ENCODE data around the gene NANOS1.

Gene NANOS1

GRCh38 chr10:119020627-119020946, 8.9 kb upstream of the NANOS1 start:
- H3K79me2 ChIP-seq (ENCODE audit: insufficient read depth, low read depth): no peaks in the 10 kb centered on the region
- H4K20me1 ChIP-seq (ENCODE audit: insufficient read depth): no peaks in the 10 kb centered on the region
- no peak overlapping the region for H2AFZ ChIP-seq (ENCODE audit: low read depth)
- H3K36me3 ChIP-seq (ENCODE audit: insufficient read depth): no peaks in the 10 kb centered on the region
- no peak for TF ChIP-seq CTCF (conservative IDR thresholded peaks at IDR 0.05; ENCODE audit: low read depth, low read length)
- H3K27me3 ChIP-seq (ENCODE audit: insufficient read depth, low read depth): no peaks in the 10 kb centered on the region
- H3K27ac ChIP-seq: no peak overlapping the region
- no peak overlapping the region for H3K9ac ChIP-seq
- H3K4me3 ChIP-seq (IDR thresholded peaks at IDR 0.05; ENCODE audit: insufficient read depth, low read depth, low read length): no peak overlapping the region
- H3K4me1 ChIP-seq (ENCODE audit: low read depth, poor library complexity, severe bottlenecking): no peaks in the 10 kb centered on the region
- H3K4me2 ChIP-seq: no peak overlapping the region

- no peak overlapping the region for H3K9ac ChIP-seq
- H3K36me3 ChIP-seq (ENCODE audit: insufficient read depth): no peaks in the 10 kb centered on the region
- H3K27me3 ChIP-seq (ENCODE audit: insufficient read depth, low read depth): no peaks in the 10 kb centered on the region
- H3K4me1 ChIP-seq (ENCODE audit: low read depth, poor library complexity, severe bottlenecking): no peaks in the 10 kb centered on the region
- H2AFZ ChIP-seq (ENCODE audit: low read depth): no peak overlapping the region
- H3K4me2 ChIP-seq: no peak overlapping the region
- H3K4me3 ChIP-seq (IDR thresholded peaks at IDR 0.05; ENCODE audit: insufficient read depth, low read depth, low read length): no peak overlapping the region
- H4K20me1 ChIP-seq (ENCODE audit: insufficient read depth): no peaks in the 10 kb centered on the region
- H3K27ac ChIP-seq: no peak overlapping the region
- TF ChIP-seq CTCF (conservative IDR thresholded peaks at IDR 0.05; ENCODE audit: low read depth, low read length): no peak
- no peaks in the 10 kb centered on the region for H3K79me2 ChIP-seq (ENCODE audit: insufficient read depth, low read depth)
Observed at GRCh38 chr10:119022846-119023552, 6.5 kb upstream of the NANOS1 start.

- Histone ChIP-seq H3K79me2 (ENCODE audit: insufficient read depth, low read depth) (no peaks in the 10 kb centered on the region), H3K4me2 (no peak overlapping the region), H3K4me1 (ENCODE audit: low read depth, poor library complexity, severe bottlenecking) (no peaks in the 10 kb centered on the region), H3K4me3 (IDR thresholded peaks at IDR 0.05; ENCODE audit: insufficient read depth, low read depth, low read length) (no peak overlapping the region), H4K20me1 (ENCODE audit: insufficient read depth) (no peaks in the 10 kb centered on the region), H3K9ac (no peak overlapping the region), H2AFZ (ENCODE audit: low read depth) (no peak overlapping the region), H3K27ac (no peak overlapping the region), H3K27me3 (ENCODE audit: insufficient read depth, low read depth) (no peaks in the 10 kb centered on the region), H3K36me3 (ENCODE audit: insufficient read depth) (no peaks in the 10 kb centered on the region)
- no peak for TF ChIP-seq CTCF (conservative IDR thresholded peaks at IDR 0.05; ENCODE audit: low read depth, low read length)
Observed at GRCh38 chr10:119023553-119023868, 6.0 kb upstream of the NANOS1 start.

- Histone ChIP-seq H3K4me1 (ENCODE audit: low read depth, poor library complexity, severe bottlenecking) (no peaks in the 10 kb centered on the region), H3K79me2 (ENCODE audit: insufficient read depth, low read depth) (no peaks in the 10 kb centered on the region), H3K27me3 (ENCODE audit: insufficient read depth, low read depth) (no peaks in the 10 kb centered on the region), H3K27ac (no peak overlapping the region), H4K20me1 (ENCODE audit: insufficient read depth) (no peaks in the 10 kb centered on the region), H3K4me2 (no peak overlapping the region), H3K36me3 (ENCODE audit: insufficient read depth) (no peaks in the 10 kb centered on the region), H2AFZ (ENCODE audit: low read depth) (no peak overlapping the region), H3K4me3 (IDR thresholded peaks at IDR 0.05; ENCODE audit: insufficient read depth, low read depth, low read length) (no peak overlapping the region), H3K9ac (no peak overlapping the region)
- no peak for TF ChIP-seq CTCF (conservative IDR thresholded peaks at IDR 0.05; ENCODE audit: low read depth, low read length)
Observed at GRCh38 chr10:119024882-119025281, 4.6 kb upstream of the NANOS1 start.

Data from KMS-11 (cell line).